K562 (cell line): ENCODE results near the gene ZNF652. TPM values are rescaled to one million over a fixed set of nuclear protein-coding genes. Genes with fewer than 3 reads are reported as not detected.

ENCODE experiments used
- ATAC-seq: fragments of 200-7000 bp; cut with Tn5 transposase; 3 replicates; pipeline ENCODE4 v1.9.1; 2020; ENCODE audit warnings: moderate library complexity
- BruUV-seq: library from RNA; stranded (reverse); fragments of 400-500 nt; replicated peaks from 2 replicates; lab custom pipeline; 2021; lab: Mats Ljungman, UMichigan
- CTCF ChIA-PET: fragments of 300-600 bp; formaldehyde crosslinking; extraction: SDS; loops from one replicate; lab custom pipeline; 2021; ENCODE audit warnings: low intra/inter-chr PET ratio; lab: Yijun Ruan, JAX
- POLR2A ChIA-PET: fragments of 300-600, 350-650 bp; sonication (Branson Sonifier 250); formaldehyde crosslinking; extraction: SDS; loops from one replicate; lab custom pipeline; 2021; ENCODE audit warnings: antibody characterized with exemption, inconsistent platforms; lab: Yijun Ruan, JAX
- DNase-seq, 4 experiments: peaks; one replicate each; pipeline versions ENCODE4 v3.0.0 to v3.0.0-alpha.2; 2011 to 2018; ENCODE audit warnings: low spot score in 3 of 4, mixed read lengths in 3 of 4; ENCODE audit errors: extremely low read depth in 1 of 4
- FAIRE-seq: peaks from 2 replicates; lab custom pipeline; 2011; peaks lifted over from hg19 to GRCh38; lab: Jason Lieb, UNC
- H2AFZ ChIP-seq: 2 replicates; pipeline ENCODE4 v1.6.0; 2011; ENCODE audit warnings: low read depth, low read length, control low read depth, inconsistent platforms
- H3K27ac ChIP-seq: fragments of 200-600 bp; 3 replicates; pipeline ENCODE4 v1.8.0; 2011; ENCODE audit warnings: low read depth, mild to moderate bottlenecking, control low read depth, inconsistent platforms, low read length, moderate library complexity, mixed read lengths; ENCODE audit errors: extremely low read depth
- H3K27me3 ChIP-seq, 2 experiments: fragments of 300-600 bp in 1 of 2; 2 replicates in 1 of 2; 3 replicates in 1 of 2; pipeline versions ENCODE4 v1.6.0 to v1.8.0; 2011; ENCODE audit warnings: inconsistent platforms in 2 of 2, low read length in 2 of 2, mild to moderate bottlenecking in 1 of 2, mixed read lengths in 1 of 2, moderate library complexity in 1 of 2; ENCODE audit not compliant: control insufficient read depth in 2 of 2, insufficient read depth in 2 of 2
- H3K36me3 ChIP-seq: fragments of 300-600 bp; 3 replicates; pipeline ENCODE4 v1.8.0; 2011; ENCODE audit warnings: mild to moderate bottlenecking, low read length, inconsistent platforms; ENCODE audit not compliant: control insufficient read depth, insufficient read depth
- H3K4me1 ChIP-seq, 2 experiments: fragments of 200-600 bp in 1 of 2; replicated peaks in 1 of 2; 2 replicates in 1 of 2; 3 replicates in 1 of 2; pipeline versions ENCODE4 v1.5.1 to v1.8.0; 2011; ENCODE audit warnings: inconsistent platforms in 2 of 2, low read length in 2 of 2, mild to moderate bottlenecking in 1 of 2, mixed read lengths in 1 of 2, moderate library complexity in 1 of 2; ENCODE audit not compliant: control insufficient read depth in 2 of 2, insufficient read depth in 2 of 2
- H3K4me2 ChIP-seq: 2 replicates; pipeline ENCODE4 v1.6.1; 2011; ENCODE audit warnings: low read length, control low read depth, inconsistent platforms, mixed read lengths; ENCODE audit not compliant: insufficient read depth
- H3K4me3 ChIP-seq: fragments of 200-600 bp; sonication (generic), shearing (Covaris generic); 2 replicates; pipeline ENCODE4 v1.5.1; 2016; ENCODE audit warnings: control low read depth, inconsistent platforms
- H3K79me2 ChIP-seq: fragments of 200-600 bp; 3 replicates; pipeline ENCODE4 v1.8.0; 2011; ENCODE audit warnings: low read length, inconsistent platforms; ENCODE audit not compliant: control insufficient read depth, insufficient read depth
- H3K9ac ChIP-seq, 2 experiments: 2 replicates each; pipeline versions ENCODE4 v1.6.0 to v1.6.1; 2011; ENCODE audit warnings: low read depth in 2 of 2, low read length in 2 of 2, control low read depth in 1 of 2, inconsistent platforms in 1 of 2, mild to moderate bottlenecking in 1 of 2, mixed read lengths in 1 of 2; ENCODE audit not compliant: insufficient read depth in 1 of 2
- H3K9me1 ChIP-seq: one replicate; pipeline ENCODE4 v1.6.0; 2011; ENCODE audit warnings: inconsistent platforms, mild to moderate bottlenecking, low read length, moderate library complexity; ENCODE audit not compliant: control insufficient read depth, insufficient read depth
- H3K9me3 ChIP-seq: replicated peaks from 2 replicates; pipeline ENCODE4 v1.5.1; 2011; ENCODE audit warnings: low read depth, low read length, inconsistent platforms; ENCODE audit not compliant: control insufficient read depth, insufficient read depth
- H4K20me1 ChIP-seq: replicated peaks from 2 replicates; pipeline ENCODE4 v1.6.1; 2011; ENCODE audit warnings: low read length, inconsistent platforms, mixed read lengths; ENCODE audit not compliant: control insufficient read depth, insufficient read depth
- SP1 ChIP-seq: sonication (generic); formaldehyde crosslinking; IDR thresholded peaks from 2 replicates; pipeline ENCODE4 v1.8.1; 2022; ENCODE audit warnings: mild to moderate bottlenecking, missing genetic modification reagents
- TGIF2 ChIP-seq: sonication (generic); formaldehyde crosslinking; IDR thresholded peaks from 2 replicates; pipeline ENCODE4 v1.8.1; 2022; ENCODE audit warnings: mild to moderate bottlenecking, missing genetic modification reagents, moderate library complexity
- ZBTB9 ChIP-seq: fragments of 450-650 bp; formaldehyde crosslinking; IDR thresholded peaks from 2 replicates; pipeline ENCODE4 v1.4.0; 2020; ENCODE audit warnings: mild to moderate bottlenecking, moderate library complexity
- ZFP36 ChIP-seq: fragments of 150-350 bp; IDR thresholded peaks from 2 replicates; pipeline ENCODE4 v1.6.1; 2018; ENCODE audit warnings: low read length, low read depth; ENCODE audit not compliant: partially characterized antibody
- WGBS: fragments of 100-300 bp; shearing (Covaris generic); methylation state at CpG from one replicate; pipeline ENCODE4 v1.1.6; 2016; ENCODE audit warnings: low coverage, mixed read lengths; ENCODE audit not compliant: insufficient coverage; ENCODE audit errors: missing lambda C conversion rate; 5-methylcytosine and 5-hydroxymethylcytosine counted together
- in situ Hi-C: fragments of 300-500 bp; cut with MboI; formaldehyde crosslinking; loops from 4 replicates; pipeline ENCODE4 v1.15.0; 2018; ENCODE audit warnings: inconsistent platforms, mixed read lengths
- intact Hi-C: fragments of 100-400 bp; cut with micrococcal nuclease; formaldehyde crosslinking; loops from 2 replicates; pipeline ENCODE4 v1.14.2; 2022
- polyA plus RNA-seq, 8 experiments: library from polyadenylated mRNA; depleted of rRNA in 4 of 8; stranded (reverse) in 5 of 8; unstranded in 3 of 8; fragments of >200 nt; fragmentation: Nextera tagmentation in 2 of 8; fragmentation: Illumina TruSeq in 1 of 8; extraction: Ambion mirVana in 2 of 8; extraction: Trizol in 1 of 8; gene quantifications; 2 replicates each; pipeline versions ENCODE4 v1.2.1 to v1.2.3, GENCODE V29; 2011 to 2014; ENCODE audit warnings: inconsistent platforms in 1 of 8, missing spikeins in 1 of 8
- total RNA-seq, 7 experiments: library from RNA; depleted of rRNA in 6 of 7; stranded (reverse); fragments of >200 nt in 6 of 7; fragmentation: Illumina TruSeq in 2 of 7; extraction: Trizol in 2 of 7; gene quantifications; 2 replicates each; pipeline versions ENCODE4 v1.2.1 to v1.2.3, GENCODE V29; 2011 to 2021; ENCODE audit warnings: low replicate concordance in 1 of 7

The ZNF652 gene
- total and polyA plus RNA-seq, 9 of the 15 experiments (the other 6 are each of a cell fraction or from before 2014, with no cell fraction given) = 5.1 to 15.5 (median 7.8) TPM

- no peaks in the 10 kb centered on the region; the same call in 1 of the 2 replicates for H3K9me3 ChIP-seq
- no peak overlapping the region for H3K9ac ChIP-seq
- FAIRE-seq = no peak
- H4K20me1 ChIP-seq = no peaks in the 10 kb centered on the region
- no peaks in the 10 kb centered on the region for H3K4me1 ChIP-seq
- peaks cover 5% of the 10 kb centered on the region; the same call in 1 of the 3 replicates for H3K36me3 ChIP-seq
- H3K27ac ChIP-seq = no peak overlapping the region
- intact Hi-C loops = no loop called here
- CTCF ChIA-PET = interaction anchor here (0.6 kb wide), 1 partner anchor 649 kb away, joined by 3 read pairs; no protein-coding TSS in a partner anchor
- no peaks in the 10 kb centered on the region for H3K27me3 ChIP-seq
- H3K9me1 ChIP-seq = no peaks in the 10 kb centered on the region
- peaks cover 22% of the 10 kb centered on the region for H3K79me2 ChIP-seq
- POLR2A ChIA-PET = interaction anchor here (0.6 to 1.4 kb wide), 8 partner anchors 9 to 30 kb away, joined by 3 to 6 read pairs (median 4); no protein-coding TSS in a partner anchor
- TF ChIP-seq ZBTB9 = no peak
- TF ChIP-seq SP1 (CRISPR knock-in tag) = no peak
- no peak for TF ChIP-seq ZFP36
- no peak for TF ChIP-seq TGIF2
- H2AFZ ChIP-seq = no peak overlapping the region
- 92% methylated on average over 3 of the region's 3 CpGs for WGBS
- BruUV-seq = no TSS peak
- H3K4me2 ChIP-seq = no peak overlapping the region
- H3K4me3 ChIP-seq = no peak overlapping the region
- no peak for DNase-seq
- ATAC-seq = no peak
- in situ Hi-C loops = no loop called here
These were observed 10.4 kb downstream of the ZNF652 start for GRCh38 chr17:49351572-49352140.
